ENCODE data around the gene BPNT1. TPM values are rescaled to one million over a fixed set of nuclear protein-coding genes. Genes with fewer than 3 reads are reported as not detected.

Gene BPNT1
- total and polyA plus RNA-seq, 2 donors (not counting 1 experiment from before 2014, with no cell fraction given), result 18.3 to 24.4 TPM

DNA sequence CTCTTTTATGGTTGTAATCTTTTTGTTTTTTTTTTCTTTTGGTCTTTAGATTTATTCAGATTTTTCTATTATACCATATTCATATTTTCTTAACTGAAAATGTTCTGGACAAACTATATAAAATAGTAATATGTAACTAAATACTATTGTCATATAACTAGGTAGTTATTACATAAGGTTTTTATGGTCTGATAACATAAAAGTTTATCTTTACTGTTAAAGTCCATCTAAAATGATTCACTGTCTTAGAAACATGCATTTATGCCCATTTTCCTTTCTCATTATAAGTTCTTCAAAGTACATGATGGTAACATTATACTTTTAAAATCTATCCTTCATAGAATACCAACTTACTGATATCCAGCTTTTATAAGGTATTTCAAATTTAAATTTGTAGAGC is 33.5 kb upstream of the BPNT1 start:
- no peak overlapping the region for H3K4me3 ChIP-seq (ENCODE audit: control extremely low read depth in 1 of 5, extremely low read depth in 1 of 5, insufficient read depth in 1 of 5, low read depth in 2 of 5, low read length in 4 of 5)
- ATAC-seq (ENCODE audit: low read depth) (no peak), DNase-seq (no peak)
- no peaks in the 10 kb centered on the region for H3K9me3 ChIP-seq (ENCODE audit: control extremely low read depth in 1 of 3, control insufficient read depth in 2 of 3, insufficient read depth in 1 of 3, low read length in 2 of 3)
- H3K36me3 ChIP-seq (replicated peaks in 1 of 2; ENCODE audit: control extremely low read depth in 1 of 2, control insufficient read depth in 1 of 2, extremely low read depth in 1 of 2, insufficient read depth in 2 of 2, low read length in 1 of 2), result peaks cover 6 to 25% of the 10 kb centered on the region in 2 experiments
- no peaks in the 10 kb centered on the region for H3K9me3 Mint-ChIP-seq (ENCODE audit: insufficient read depth)
- H3K9ac ChIP-seq (ENCODE audit: low read length), result no peak overlapping the region
- H3K4me2 ChIP-seq (replicated peaks; ENCODE audit: low read depth, low read length, poor library complexity, severe bottlenecking), result no peak overlapping the region
- POLR2A ChIA-PET, result no interaction called here
- intact Hi-C loops (cut with micrococcal nuclease), result loop anchor here (10.0 kb wide), 1 partner anchor 138 kb away; no protein-coding TSS in a partner anchor
- H3K4me1 Mint-ChIP-seq, result no peaks in the 10 kb centered on the region
- H2AFZ ChIP-seq (ENCODE audit: insufficient read depth, low read depth, low read length, poor library complexity, severe bottlenecking), result no peak overlapping the region
- H3K27ac Mint-ChIP-seq, result no peak overlapping the region
- H3K27me3 Mint-ChIP-seq, result no peaks in the 10 kb centered on the region
- H3K27ac ChIP-seq (ENCODE audit: low read length in 2 of 2), result no peak overlapping the region
- TF ChIP-seq EZH2 (IDR thresholded peaks at IDR 0.05; ENCODE audit: borderline replicate concordance, insufficient read depth, low read depth, low read length, poor library complexity, severe bottlenecking), result no peak
- TF ChIP-seq, protein P1, sequence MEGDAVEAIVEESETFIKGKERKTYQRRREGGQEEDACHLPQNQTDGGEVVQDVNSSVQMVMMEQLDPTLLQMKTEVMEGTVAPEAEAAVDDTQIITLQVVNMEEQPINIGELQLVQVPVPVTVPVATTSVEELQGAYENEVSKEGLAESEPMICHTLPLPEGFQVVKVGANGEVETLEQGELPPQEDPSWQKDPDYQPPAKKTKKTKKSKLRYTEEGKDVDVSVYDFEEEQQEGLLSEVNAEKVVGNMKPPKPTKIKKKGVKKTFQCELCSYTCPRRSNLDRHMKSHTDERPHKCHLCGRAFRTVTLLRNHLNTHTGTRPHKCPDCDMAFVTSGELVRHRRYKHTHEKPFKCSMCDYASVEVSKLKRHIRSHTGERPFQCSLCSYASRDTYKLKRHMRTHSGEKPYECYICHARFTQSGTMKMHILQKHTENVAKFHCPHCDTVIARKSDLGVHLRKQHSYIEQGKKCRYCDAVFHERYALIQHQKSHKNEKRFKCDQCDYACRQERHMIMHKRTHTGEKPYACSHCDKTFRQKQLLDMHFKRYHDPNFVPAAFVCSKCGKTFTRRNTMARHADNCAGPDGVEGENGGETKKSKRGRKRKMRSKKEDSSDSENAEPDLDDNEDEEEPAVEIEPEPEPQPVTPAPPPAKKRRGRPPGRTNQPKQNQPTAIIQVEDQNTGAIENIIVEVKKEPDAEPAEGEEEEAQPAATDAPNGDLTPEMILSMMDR (IDR thresholded peaks at IDR 0.05), result no peak
- H3K79me2 ChIP-seq (ENCODE audit: control insufficient read depth, insufficient read depth, low read length), result no peaks in the 10 kb centered on the region
- H3K4me1 ChIP-seq (ENCODE audit: control insufficient read depth in 2 of 2, insufficient read depth in 2 of 2, low read length in 2 of 2), result no peaks in the 10 kb centered on the region
- no peak overlapping the region for H3K4me3 Mint-ChIP-seq
- H4K20me1 ChIP-seq (ENCODE audit: control insufficient read depth, insufficient read depth, low read length, poor library complexity, severe bottlenecking), result no peaks in the 10 kb centered on the region
- no peaks in the 10 kb centered on the region for H3K27me3 ChIP-seq (replicated peaks in 1 of 4; ENCODE audit: control extremely low read depth in 1 of 4, control insufficient read depth in 3 of 4, insufficient read depth in 4 of 4, low read length in 3 of 4)
- CTCF ChIA-PET, result no interaction called here

DNA sequence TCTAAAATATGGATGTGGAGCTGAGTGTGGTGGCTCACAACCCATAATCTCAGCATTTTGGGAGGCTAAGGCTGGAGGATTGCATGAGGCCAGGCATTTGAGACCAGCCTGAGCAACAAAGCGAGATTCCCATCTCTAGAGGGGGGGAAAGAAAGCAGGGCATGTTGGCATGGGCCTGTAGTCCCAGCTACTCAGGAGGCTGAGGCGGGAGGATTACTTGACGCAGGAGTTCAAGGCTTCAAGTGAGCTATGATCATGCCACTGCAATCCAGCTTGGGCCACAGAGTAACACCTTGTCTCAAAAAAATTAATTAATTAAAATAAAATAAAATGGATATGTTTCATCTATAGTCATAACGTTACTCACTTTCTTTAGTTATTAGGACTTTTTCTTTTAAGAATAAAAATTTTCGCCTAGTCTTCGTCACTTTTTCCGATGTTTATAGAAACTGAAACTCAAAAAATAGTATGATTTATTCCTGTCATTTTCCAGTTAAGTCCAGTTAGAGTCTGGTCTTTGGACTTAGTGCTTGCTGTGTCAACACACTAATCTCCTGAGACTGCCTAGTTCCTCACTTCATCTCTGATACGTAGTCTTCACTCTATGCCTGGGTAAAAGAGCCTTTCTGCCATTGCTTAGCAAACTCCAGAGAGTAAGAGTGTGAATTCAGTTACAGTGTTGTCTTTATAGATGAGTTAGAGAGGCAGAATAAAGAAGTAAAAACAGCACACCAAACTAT is 32.4 kb upstream of the BPNT1 start:
- Mint-ChIP-seq H3K27me3 (no peaks in the 10 kb centered on the region), H3K4me3 (no peak overlapping the region), H3K9me3 (ENCODE audit: insufficient read depth) (no peaks in the 10 kb centered on the region), H3K4me1 (no peaks in the 10 kb centered on the region), H3K27ac (no peak overlapping the region)
- ChIA-PET POLR2A (no interaction called here), CTCF (interaction anchor here (1.2 kb wide), 1 partner anchor 10 kb away, joined by 3 read pairs; no protein-coding TSS in a partner anchor)
- Histone ChIP-seq H3K27me3 (replicated peaks in 1 of 4; ENCODE audit: control extremely low read depth in 1 of 4, control insufficient read depth in 3 of 4, insufficient read depth in 4 of 4, low read length in 3 of 4) (no peaks in the 10 kb centered on the region), H3K79me2 (ENCODE audit: control insufficient read depth, insufficient read depth, low read length) (no peaks in the 10 kb centered on the region), H3K9ac (ENCODE audit: low read length) (no peak overlapping the region), H2AFZ (ENCODE audit: insufficient read depth, low read depth, low read length, poor library complexity, severe bottlenecking) (no peak overlapping the region), H3K4me2 (replicated peaks; ENCODE audit: low read depth, low read length, poor library complexity, severe bottlenecking) (no peak overlapping the region), H4K20me1 (ENCODE audit: control insufficient read depth, insufficient read depth, low read length, poor library complexity, severe bottlenecking) (no peaks in the 10 kb centered on the region), H3K4me1 (ENCODE audit: control insufficient read depth in 2 of 2, insufficient read depth in 2 of 2, low read length in 2 of 2) (no peaks in the 10 kb centered on the region), H3K27ac (ENCODE audit: low read length in 2 of 2) (no peak overlapping the region), H3K36me3 (replicated peaks in 1 of 2; ENCODE audit: control extremely low read depth in 1 of 2, control insufficient read depth in 1 of 2, extremely low read depth in 1 of 2, insufficient read depth in 2 of 2, low read length in 1 of 2) (peaks cover 6 to 25% of the 10 kb centered on the region in 2 experiments), H3K4me3 (ENCODE audit: control extremely low read depth in 1 of 5, extremely low read depth in 1 of 5, insufficient read depth in 1 of 5, low read depth in 2 of 5, low read length in 4 of 5) (no peak overlapping the region), H3K9me3 (ENCODE audit: control extremely low read depth in 1 of 3, control insufficient read depth in 2 of 3, insufficient read depth in 1 of 3, low read length in 2 of 3) (no peaks in the 10 kb centered on the region)
- 100% methylated on average over 3 of the region's 8 CpGs for WGBS (ENCODE audit: insufficient coverage)
- intact Hi-C loops (cut with micrococcal nuclease), result loop anchor here (10.0 kb wide), 1 partner anchor 137 kb away; no protein-coding TSS in a partner anchor
- TF ChIP-seq, protein P1 (IDR thresholded peaks at IDR 0.05), result no peak
- no peak for TF ChIP-seq EZH2 (IDR thresholded peaks at IDR 0.05; ENCODE audit: borderline replicate concordance, insufficient read depth, low read depth, low read length, poor library complexity, severe bottlenecking)
- no peak for DNase-seq
- no peak for ATAC-seq (ENCODE audit: low read depth)
